T-helper 22 cell (primary cell): ENCODE data around the gene KDELR3.

ENCODE experiments used
- DNase-seq: peaks from one replicate; pipeline ENCODE4 v3.0.0-alpha.2; 2020; ENCODE audit warnings: low read depth

KDELR3 gene

DNA sequence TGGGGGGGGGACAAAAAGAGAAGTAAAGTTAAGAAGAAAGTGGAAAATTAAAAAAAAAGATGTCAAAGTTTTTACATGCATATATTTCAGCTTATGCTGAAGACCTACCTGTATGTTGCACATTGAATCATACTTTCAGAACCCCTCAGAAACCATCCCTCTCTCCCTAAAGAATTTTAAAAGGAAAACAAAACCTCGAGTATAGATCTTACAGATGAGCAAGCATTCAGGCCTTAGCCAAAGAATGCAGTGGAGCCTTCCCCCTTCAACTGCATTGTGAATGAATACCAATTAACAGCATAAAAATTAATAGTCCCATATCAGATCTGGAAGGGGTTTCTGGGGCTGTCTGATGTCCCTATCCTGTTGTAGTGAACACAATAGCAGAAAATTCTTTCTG, 16.3 kb downstream of the KDELR3 start:
- DNase-seq, result no peak

DNA sequence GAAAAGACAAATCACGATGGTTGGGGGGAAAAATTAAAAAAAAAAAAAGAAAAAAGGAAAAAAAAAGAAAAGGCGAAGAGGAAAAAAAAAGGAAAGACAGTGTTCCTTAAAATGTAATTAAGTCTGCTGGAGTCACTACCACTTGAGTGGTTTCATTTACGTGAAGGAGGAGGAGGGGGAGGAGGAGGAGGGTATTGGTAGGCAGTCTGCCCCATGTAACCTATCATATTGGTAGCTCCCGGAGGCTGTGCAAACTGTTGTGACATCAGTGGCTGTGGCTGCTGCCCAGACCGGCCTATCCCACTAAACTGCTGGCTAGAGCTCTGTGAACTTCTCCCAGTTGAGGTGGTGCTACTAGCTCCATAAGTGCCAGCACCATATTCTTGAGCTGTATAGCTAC, 17.9 kb downstream of the KDELR3 start:
- no peak for DNase-seq

DNA sequence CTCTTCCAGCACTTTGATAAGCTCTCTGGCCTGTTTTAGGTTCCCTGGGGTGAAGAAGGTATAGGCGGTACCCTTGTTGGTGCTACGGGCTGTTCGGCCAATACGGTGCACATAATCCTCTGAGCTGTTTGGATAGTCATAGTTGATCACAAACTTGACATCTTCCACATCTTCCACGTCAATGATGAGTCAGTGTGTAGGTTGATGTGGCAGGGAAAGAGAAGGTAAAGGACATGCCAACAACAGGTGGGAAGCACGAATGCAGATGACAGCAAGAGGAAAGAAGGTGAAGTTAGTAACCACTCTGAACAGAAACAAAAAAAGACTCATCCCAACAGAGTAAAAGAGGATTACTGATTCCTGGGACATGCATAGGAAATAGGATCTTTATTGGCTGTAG, 20.1 kb downstream of the KDELR3 start:
- no peak for DNase-seq

DNA sequence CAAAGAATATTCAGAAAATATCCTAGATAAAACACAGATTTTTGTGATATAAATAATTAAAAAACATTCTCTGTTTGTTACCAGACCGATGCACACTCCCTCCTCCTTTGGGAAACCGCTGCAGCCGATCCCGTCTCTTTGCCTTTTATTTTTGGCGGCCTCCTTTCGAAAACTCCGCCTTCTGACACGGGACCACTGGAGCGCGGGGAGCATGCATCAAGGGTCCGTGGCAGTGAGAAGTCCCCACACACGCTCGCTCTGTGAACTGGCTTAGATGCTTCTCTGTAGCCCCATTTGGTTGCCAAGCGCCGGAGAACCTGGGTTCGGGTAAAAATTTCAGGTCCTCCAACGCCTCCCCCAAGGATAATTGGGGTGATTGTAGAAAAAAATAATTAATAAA, 21.2 kb downstream of the KDELR3 start:
- no peak for DNase-seq

DNA sequence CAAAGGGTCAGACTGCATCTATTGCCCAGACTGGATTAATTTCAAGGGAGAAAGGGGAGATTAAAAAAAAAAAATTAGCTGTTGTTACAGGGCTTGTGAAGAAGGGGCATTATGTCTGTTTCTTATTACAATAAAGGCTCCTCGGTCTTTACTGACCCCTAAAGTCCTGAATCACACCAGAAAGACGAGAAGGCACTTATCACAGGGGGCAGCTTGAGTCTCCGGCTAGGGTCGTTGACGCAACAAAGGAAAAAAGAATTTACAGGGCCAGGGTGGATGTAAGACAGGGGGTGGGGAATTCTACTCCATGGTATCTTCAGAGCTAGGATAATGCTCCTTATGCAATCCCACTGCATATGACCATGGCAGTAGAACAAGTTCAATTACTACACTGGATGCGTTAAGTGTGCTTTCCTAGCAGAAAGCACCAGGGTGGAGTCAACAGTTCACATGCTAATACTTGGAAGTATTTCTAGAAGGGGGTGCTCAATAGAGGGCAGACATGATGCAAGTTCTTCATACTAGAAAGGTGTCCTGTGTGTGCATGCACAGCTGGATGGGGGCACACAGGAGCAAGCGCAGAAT, 21.8 kb downstream of the KDELR3 start:
- DNase-seq, result no peak

DNA sequence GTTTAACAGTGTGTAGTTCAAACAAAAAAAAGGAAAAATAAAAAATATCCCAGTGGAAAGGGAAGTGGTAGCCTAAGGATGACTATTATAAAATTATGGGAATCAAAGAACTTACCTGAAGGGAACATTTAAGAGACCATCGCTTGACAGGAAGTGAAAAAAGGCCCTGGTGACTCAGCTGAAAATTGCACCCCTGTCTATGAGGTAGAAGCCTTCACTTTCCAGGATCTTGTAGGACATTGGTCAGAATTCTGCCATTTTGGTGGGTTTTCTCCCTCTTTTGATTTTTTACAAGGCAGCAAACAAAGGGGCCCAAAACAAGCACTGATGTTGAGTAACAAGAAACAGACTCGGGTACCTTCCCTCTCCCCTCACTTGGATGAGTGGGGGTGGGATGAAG, 22.6 kb downstream of the KDELR3 start:
- DNase-seq, result no peak

DNA sequence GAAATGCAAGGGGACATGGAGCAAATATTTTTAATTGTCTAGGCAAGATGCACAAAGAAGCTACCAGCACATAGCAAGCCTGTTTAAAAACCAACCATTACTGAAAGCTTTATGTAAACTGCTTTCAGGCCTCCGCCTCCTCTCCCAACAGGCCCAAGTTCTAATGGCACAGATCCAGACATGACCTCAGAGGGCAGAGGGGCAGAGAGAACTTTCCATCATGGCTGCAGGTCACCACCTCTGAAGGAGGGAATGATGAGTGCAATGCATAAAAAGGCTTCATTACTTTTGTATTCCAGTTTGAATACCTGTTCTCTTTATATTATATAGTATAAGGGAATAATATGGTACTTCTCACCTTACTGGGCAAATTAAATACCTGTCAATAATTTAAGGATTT, 23.0 kb downstream of the KDELR3 start:
- no peak for DNase-seq

DNA sequence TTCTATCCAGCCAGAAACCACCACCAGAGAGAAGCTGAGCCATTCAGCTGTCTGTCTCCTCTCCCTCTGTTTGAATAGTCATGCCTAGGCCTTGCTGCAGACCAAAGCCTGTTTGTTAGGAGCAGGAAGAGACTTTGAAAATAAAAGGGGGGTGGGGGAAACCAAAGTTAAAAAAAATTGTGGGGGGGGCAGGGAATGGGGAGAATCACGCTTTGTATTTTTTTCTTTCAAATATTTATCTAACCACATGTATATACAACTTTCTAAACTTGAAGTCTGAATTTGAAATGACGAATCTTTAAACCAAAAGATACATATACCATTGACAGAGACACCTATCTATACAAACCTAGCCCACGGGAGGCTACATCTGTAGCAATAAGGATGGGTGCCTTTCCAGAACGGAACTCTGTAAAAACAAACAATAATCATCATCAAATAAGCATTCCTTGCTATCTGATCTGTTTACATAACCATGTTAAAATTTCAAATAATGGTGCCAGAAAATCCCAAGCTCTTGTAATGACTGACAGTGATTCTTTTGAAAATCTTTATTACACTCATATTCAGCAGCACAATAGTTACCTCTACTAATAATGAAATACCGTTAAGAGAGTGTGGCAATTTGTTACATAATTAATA, 23.9 kb downstream of the KDELR3 start:
- DNase-seq, result no peak

DNA sequence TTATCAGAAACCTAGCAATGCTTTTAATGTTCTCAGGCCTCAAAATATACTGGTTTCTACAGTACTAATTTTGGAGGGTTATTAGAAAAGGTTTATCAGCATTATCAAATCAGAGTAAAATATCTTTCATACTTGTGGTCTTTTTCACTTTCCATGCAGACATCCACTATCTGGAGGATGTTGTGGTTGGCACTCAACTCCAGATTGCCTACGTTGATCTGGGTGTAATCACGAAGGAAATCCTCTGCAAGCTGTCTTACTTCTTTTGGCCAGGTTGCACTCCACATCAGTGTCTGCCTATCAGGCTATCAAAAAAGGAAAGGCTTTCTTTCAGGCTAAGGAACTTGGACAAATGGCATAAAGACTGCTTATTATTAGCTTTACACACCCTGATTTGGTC, 26.6 kb downstream of the KDELR3 start:
- DNase-seq, result no peak

DNA sequence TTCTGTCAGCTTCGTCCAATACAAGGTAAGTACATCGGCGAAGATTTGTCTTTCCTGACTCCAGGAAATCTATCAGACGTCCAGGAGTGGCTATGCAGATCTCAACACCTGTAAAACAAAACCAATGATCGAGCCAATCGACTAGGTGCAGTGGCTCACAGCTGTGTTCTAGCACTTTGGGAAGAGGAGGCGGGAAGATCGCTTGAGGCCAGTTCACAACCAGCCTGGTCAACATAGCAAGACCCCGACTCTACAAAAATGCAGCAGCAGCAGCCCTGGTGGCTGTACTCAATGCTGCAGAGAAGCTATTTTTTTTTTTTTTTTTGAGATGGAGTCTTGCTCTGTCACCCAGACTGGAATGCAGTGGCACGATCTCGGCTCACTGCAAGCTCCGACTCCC, 27.0 kb downstream of the KDELR3 start:
- DNase-seq, result no peak

DNA sequence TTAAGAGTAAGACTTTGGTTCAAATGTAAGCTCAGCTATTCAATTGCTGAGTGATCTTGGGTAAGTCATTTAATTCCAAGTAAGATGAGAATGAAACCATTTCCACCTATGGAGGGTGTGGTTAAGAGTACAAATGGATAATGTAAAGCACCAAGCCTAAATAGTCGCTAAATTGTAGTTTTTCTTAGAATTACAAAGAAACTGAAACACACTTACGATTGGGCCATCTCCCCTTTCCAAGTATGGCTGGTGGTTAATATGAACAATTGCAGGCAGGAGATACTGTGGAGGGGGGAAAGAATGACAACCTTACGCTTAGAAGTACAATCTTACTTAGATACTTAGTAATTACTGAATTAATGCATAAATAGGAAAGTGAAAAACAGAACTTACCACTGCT, 30.0 kb downstream of the KDELR3 start:
- DNase-seq, result no peak

DNA sequence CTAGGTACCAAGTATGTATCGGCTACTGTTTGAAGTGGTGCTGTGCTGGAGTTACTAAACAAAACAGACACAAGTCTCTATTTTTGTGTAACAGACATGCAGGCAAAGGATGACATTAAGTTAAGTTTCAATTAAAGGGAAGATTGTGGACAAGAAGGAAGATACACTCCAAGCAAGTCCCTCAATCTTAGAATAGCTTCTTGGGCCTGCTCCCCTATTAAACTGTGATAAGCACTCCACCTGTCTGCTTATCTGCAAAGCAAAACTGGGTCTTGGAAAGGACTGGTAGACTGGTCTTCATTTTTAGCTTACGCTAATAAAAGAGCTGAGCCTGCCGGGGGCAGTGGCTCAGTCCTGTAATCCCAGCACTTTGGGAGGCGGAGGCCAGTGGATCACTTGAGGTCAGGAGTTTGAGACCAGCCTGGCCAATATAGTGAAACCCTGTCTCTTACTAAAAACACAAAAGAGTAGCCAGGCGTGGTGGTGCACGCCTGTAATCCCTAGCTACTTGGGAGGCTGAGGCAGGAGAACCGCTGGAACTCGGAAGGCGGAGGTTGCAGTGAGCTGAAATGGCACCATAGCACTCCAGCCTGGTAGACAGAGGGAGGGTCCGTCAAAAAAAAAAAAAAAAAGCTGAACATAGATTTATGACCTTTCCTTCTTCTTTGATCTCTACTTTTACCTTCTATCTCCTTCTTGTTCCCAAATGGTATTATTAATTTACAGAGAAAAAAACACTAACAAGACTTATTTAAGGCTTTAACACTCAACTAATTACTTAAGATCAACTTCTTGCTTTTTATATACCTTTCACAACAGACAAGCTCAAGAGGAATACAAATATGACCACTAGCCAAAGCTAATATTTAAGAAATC, 34.1 kb downstream of the KDELR3 start:
- no peak for DNase-seq

DNA sequence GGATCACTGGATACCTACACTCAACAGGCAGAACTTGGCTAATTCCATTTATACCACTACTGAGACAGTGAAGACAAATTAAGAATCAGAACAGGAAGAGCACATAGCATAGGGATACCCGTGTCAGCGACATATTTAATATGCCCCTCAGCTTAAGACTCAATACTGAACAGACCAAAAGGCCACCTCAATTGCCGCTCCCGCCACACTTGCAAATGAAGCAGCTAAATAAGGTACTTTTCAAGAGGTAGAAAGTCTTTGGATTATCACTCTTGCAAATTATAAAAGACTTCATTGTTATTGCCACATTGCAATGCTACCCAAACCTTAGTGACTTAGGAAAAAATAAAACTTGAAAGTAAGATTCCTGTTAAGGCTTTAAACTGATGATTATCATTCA, 35.1 kb downstream of the KDELR3 start:
- DNase-seq, result no peak

DNA sequence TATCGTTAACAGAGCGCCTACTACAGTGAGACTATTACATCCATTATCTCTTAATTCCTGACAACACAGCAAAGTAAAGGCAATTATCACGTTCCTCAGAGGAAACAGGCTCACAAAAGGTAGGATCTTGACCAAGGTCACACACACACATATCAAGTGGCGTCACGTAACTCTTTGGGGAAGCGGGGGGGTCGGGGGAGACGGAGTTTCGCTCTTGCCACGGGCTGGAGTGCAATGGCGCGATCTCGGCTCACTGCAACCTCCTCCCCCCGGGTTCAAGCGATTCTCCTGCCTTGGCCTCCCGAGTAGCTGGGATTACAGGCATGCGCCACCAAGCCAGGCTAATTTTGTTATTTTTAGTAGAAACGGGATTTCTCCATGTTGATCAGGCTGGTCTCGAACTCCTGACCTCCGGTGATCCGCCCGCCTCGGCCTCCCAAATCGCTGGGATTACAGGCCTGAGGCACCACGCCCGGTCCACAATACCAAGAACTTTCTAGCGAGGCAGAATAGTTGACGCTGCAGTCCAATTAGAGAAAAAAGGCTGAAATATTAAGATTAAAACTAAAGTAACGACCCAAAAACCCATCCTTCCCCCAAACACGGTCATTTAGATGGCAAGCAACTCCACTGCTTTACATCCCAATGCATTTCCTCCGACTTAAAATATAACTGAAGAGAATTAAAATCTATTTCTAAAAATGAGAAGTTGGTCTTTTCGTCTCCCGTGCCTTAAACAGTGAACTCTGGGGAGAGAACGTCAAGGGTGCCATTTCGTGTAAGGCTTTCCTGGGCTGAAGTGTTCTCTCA, 37.0 kb downstream of the KDELR3 start:
- peak; percentile 40 for DNase-seq

DNA sequence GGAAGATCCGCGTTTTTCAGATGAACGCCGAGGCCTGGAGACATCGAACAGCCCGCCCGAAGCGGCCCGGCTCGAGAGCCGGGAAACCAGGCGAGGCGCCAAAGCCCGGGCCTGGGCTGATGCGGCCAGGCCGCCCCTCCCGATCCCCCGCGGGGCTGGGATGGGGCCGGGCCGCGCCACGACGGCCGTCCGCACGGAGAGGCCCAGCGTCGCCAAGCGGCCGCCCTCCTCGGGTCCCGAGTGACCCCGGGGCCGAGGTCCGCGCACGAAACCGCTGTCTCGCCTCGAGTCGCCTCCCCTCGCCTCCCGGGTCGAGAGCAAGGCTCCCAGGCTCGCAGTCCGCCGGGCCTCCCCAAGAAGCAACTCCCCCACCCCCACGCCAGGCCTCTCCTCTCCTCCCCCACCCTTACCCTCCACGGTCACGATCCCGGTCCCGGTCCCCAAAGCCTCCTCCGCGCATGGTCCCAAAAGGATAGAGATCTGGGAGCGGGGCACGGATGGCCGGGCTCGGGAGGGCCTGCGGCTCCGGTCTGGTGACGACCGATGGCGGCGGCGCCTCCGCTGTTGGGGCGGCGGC, 37.7 kb downstream of the KDELR3 start:
- peak; percentile 30 for DNase-seq

DNA sequence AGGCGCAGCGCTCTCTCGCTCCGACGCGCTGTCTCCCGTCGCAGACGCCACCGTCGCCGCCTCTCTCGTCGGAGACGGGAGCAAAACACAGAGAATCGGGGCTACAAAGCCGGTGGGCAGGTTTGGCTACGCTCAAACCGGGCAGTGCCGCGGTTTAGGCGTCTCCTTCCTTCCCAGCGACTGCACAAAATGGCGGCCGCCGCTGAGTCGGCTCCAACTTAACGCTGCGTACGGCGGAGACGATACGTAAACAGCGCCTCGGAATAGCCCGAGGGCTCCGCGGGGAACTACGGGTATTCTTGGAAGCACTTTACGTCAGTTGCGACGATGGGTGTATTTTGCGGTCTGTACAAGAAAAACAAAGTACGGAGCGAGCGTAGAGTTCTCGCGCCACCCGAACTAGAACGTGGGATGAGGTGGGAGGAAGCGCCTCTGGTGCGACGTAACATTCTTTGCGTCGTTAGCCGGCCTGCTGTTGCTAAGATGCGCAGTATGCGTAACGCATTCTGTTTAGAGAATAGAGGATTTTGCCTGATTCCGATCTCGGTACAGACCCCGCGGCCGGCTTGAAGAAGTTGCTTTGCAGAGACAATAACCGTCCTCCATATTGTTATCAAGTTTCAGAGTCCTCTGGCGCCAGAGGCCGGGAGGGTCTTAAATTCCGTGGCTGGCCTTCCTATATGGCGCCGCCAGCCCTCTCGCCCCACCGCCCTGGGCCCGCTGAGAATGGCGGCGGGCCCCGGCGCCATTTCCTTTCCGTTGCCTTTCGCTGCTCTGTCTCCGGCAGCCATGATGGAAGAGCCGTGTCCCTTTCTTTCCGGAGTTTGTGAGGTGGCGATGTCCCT, 38.4 kb downstream of the KDELR3 start, which contains the start of gene DDX17:
TSS of gene DDX17 (minus strand) at position 194 of the 845 bp plus-strand sequence.
- DNase-seq, result peak; percentile 82

DNA sequence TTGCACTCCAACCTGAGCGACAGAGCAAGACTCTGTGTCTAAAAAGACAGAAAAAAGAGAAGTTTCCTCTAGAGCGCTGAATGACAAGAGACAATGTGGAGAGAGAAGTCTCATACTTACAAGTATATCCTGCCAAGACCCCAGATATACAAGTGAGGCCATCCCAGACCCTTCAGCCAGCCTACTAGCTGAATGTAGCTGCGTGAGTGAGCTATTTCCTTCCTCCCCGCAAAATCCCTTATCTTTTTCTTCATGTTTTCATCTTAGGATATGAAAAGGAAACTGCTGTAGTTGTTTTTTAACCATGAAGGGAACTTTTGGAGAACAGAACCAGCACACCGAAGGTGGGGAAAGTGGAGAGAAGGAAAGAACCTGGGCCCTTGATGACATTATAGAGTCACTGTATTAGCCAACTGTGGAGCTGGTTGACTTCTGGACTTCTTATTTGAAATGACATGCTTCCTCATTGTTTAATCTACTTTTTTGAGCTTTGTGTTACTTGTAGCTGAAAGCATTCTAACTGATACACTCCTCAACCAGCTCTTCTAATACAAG, 42.6 kb downstream of the KDELR3 start:
- DNase-seq, result no peak

DNA sequence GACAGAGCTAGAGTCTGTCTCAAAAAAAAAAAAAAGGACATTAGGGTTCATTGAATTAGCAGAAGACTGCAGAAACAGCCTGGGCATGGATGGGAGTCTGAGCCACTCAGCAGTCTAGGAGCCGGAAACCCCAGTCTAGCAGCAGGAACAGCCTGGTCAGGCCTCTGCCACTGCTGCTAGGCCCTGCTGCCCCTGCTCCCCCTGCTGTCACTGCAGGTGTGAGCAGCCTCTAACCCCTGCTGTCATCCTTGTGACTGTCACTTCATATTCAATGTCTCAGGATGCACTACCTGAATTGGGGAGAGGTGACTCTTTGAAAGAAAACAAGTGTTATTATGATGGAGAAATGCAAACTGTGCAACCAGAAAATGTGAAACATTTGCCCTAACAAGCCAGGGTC, 45.2 kb downstream of the KDELR3 start:
- DNase-seq, result no peak

DNA sequence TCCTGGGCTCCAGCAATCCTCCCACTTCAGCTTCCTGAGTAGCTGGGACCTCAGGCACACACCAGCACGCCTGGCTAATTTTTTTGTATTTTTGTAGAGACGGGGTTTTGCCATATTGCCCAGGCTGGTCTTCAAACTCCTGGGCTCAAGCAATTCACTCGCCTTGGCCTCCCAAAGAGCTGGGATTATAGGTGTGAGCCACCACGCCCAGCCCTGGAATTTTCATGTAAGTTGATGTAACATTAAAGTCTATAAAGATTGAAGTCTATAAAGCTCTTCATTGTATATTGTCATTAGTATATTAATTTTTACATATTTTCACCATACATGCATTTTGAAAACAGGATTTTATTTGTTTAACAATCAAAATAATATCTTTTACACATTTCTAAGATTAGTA, 50.7 kb downstream of the KDELR3 start:
- no peak for DNase-seq

DNA sequence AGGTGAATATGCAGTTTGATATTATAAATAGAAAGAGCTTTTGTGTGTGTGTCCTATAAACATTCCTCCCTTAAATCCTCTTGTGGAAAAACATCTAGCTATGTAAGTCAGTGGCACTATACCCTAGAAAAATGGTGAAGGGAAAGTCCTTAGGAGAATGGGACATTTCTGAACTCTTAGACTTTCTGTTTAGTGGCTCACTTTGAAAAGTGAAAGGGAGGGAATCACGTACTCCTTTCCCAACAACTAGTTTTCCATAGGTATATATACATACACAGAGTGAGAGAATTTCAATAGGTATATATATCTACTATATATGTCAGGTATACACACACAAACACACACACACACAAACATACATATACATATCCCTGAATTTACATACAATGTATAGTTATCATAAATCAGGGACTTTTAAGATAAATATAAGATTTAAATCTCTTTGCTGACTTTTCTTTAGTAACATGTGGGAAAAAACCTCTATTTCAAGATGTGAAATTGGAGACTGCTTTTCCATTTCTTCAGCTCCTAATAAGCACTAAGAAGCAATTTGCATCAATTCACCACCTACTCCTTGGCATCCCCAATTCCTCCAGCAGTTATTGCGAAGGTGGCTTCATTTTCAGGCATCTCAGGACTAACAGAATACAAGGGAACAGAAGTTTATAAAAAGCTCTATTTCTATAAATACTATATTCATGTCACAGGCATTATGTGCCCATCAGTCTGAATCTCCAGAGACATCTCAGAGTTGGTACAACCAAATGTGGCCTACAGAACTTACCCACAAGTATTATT, 51.8 kb downstream of the KDELR3 start:
- DNase-seq, result no peak
